GM23338 (cell line): ENCODE data around the gene MEF2A. TPM values are rescaled to one million over a fixed set of nuclear protein-coding genes. Genes with fewer than 3 reads are reported as not detected.

Experiments
- ATAC-seq: fragments of 200-7000 bp; cut with Tn5 transposase; 3 replicates; pipeline ENCODE4 v1.9.1; 2020
- DNase-seq: peaks from one replicate; pipeline ENCODE4 v3.0.0-alpha.2; 2015; ENCODE audit warnings: low spot score
- H2AFZ ChIP-seq: fragments of 200-600 bp; sonication (generic); 2 replicates; pipeline ENCODE4 v1.8.0; 2016; ENCODE audit warnings: antibody characterized with exemption, mild to moderate bottlenecking, moderate library complexity
- H3F3A ChIP-seq: fragments of 200-600 bp; sonication (generic); replicated peaks from 2 replicates; pipeline ENCODE4 v1.8.0; 2017; ENCODE audit warnings: antibody characterized with exemption, mixed run types, low read depth
- H3K27ac ChIP-seq: fragments of 200-600 bp; sonication (generic); 2 replicates; pipeline ENCODE4 v1.6.1; 2016; ENCODE audit warnings: low read depth
- H3K27me3 ChIP-seq: fragments of 200-600 bp; sonication (generic); 2 replicates; pipeline ENCODE4 v1.8.0; 2016; ENCODE audit warnings: mild to moderate bottlenecking, mixed run types, moderate library complexity; ENCODE audit not compliant: insufficient read depth
- H3K36me3 ChIP-seq: fragments of 200-600 bp; sonication (generic); 2 replicates; pipeline ENCODE4 v1.8.0; 2016; ENCODE audit warnings: mild to moderate bottlenecking; ENCODE audit not compliant: insufficient read depth
- H3K4me1 ChIP-seq: fragments of 200-600 bp; sonication (generic); 2 replicates; pipeline ENCODE4 v1.8.0; 2016; ENCODE audit warnings: mild to moderate bottlenecking, moderate library complexity; ENCODE audit not compliant: insufficient read depth
- H3K4me2 ChIP-seq: fragments of 200-600 bp; sonication (generic); 2 replicates; pipeline ENCODE4 v1.7.1; 2017; ENCODE audit warnings: mixed run types
- H3K4me3 ChIP-seq: fragments of 200-600 bp; sonication (generic); 2 replicates; pipeline ENCODE4 v1.6.1; 2016; ENCODE audit warnings: mixed run types
- H3K79me2 ChIP-seq: fragments of 200-600 bp; sonication (generic); replicated peaks from 2 replicates; pipeline ENCODE4 v1.8.0; 2017; ENCODE audit warnings: mild to moderate bottlenecking; ENCODE audit not compliant: insufficient read depth
- H3K9me2 ChIP-seq: fragments of 200-600 bp; sonication (generic); 2 replicates; pipeline ENCODE4 v1.8.0; 2017; ENCODE audit not compliant: insufficient read depth
- H4K20me1 ChIP-seq: fragments of 200-600 bp; sonication (generic); replicated peaks from 2 replicates; pipeline ENCODE4 v1.8.0; 2017; ENCODE audit warnings: mild to moderate bottlenecking; ENCODE audit not compliant: insufficient read depth
- H3K27ac Mint-ChIP-seq: 2 replicates; pipeline ENCODE4 v1.8.0; 2020; ENCODE audit warnings: inconsistent platforms, mild to moderate bottlenecking, moderate library complexity, mixed read lengths
- H3K27me3 Mint-ChIP-seq: 3 replicates; pipeline ENCODE4 v1.8.0; 2022; ENCODE audit warnings: low read depth, mild to moderate bottlenecking, moderate library complexity, mixed read lengths, inconsistent platforms; ENCODE audit not compliant: insufficient read depth, poor library complexity
- H3K36me3 Mint-ChIP-seq: 3 replicates; pipeline ENCODE4 v1.8.0; 2021; ENCODE audit warnings: low read depth, mild to moderate bottlenecking, inconsistent platforms, moderate library complexity, mixed read lengths
- H3K4me1 Mint-ChIP-seq: 3 replicates; pipeline ENCODE4 v1.8.0; 2020; ENCODE audit warnings: mild to moderate bottlenecking, inconsistent platforms, mixed read lengths
- H3K4me3 Mint-ChIP-seq: 3 replicates; pipeline ENCODE4 v1.8.0; 2021; ENCODE audit warnings: moderate library complexity, mild to moderate bottlenecking, inconsistent platforms, mixed read lengths
- H3K9me3 Mint-ChIP-seq: 3 replicates; pipeline ENCODE4 v1.8.0; 2020; ENCODE audit warnings: moderate library complexity, mild to moderate bottlenecking, inconsistent platforms, mixed read lengths
- EZH2 ChIP-seq: fragments of 200-600 bp; sonication (generic); IDR thresholded peaks from one replicate; pipeline ENCODE4 v1.8.0; 2017; ENCODE audit warnings: antibody characterized with exemption, mild to moderate bottlenecking, low read depth; ENCODE audit not compliant: unreplicated experiment
- EZH2phosphoT487 ChIP-seq: fragments of 200-600 bp; sonication (generic); IDR thresholded peaks from one replicate; pipeline ENCODE4 v1.8.1; 2018; ENCODE audit warnings: antibody characterized with exemption; ENCODE audit not compliant: unreplicated experiment
- JUNB ChIP-seq: IDR thresholded peaks from one replicate; pipeline ENCODE4 v1.6.1; 2016; ENCODE audit warnings: antibody characterized with exemption; ENCODE audit not compliant: unreplicated experiment
- NANOG ChIP-seq: IDR thresholded peaks from 2 replicates; pipeline ENCODE4 v1.6.1; 2016; ENCODE audit warnings: antibody characterized with exemption, borderline replicate concordance
- POLR2AphosphoS5 ChIP-seq: IDR thresholded peaks from 2 replicates; pipeline ENCODE4 v1.6.1; 2016; ENCODE audit warnings: antibody characterized with exemption, low read depth
- STAT1 ChIP-seq: IDR thresholded peaks from one replicate; pipeline ENCODE4 v1.6.1; 2016; ENCODE audit warnings: antibody characterized with exemption; ENCODE audit not compliant: unreplicated experiment
- ZNF114 ChIP-seq: fragments of 250-450 bp; sonication (Bioruptor Pico); IDR thresholded peaks from 2 replicates; pipeline ENCODE4 v1.5.0; 2020; ENCODE audit warnings: mild to moderate bottlenecking, moderate library complexity
- ZNF331 ChIP-seq: fragments of 250-450 bp; sonication (Bioruptor Pico); IDR thresholded peaks from 2 replicates; pipeline ENCODE4 v1.5.0; 2020; ENCODE audit warnings: low read depth, mild to moderate bottlenecking, moderate library complexity
- polyA plus RNA-seq: library from polyadenylated mRNA; unstranded; fragments of >200 nt; fragmentation: Nextera tagmentation; extraction: Ambion mirVana; gene quantifications from 2 replicates; pipeline ENCODE4 v1.2.1, GENCODE V29; 2016
- total RNA-seq: library from RNA; depleted of rRNA; stranded (reverse); fragments of >200 nt; shearing (Covaris generic); gene quantifications from 2 replicates; pipeline ENCODE4 v1.2.3, GENCODE V29; 2014
- TF ChIP-seq, protein P1 (sequence below): IDR thresholded peaks from one replicate; pipeline ENCODE4 v1.6.1; 2018; ENCODE audit warnings: antibody characterized with exemption; ENCODE audit not compliant: unreplicated experiment
- TF ChIP-seq, protein P2 (sequence below): IDR thresholded peaks from 2 replicates; pipeline ENCODE4 v1.6.1; 2016; ENCODE audit warnings: antibody characterized with exemption
- TF ChIP-seq, protein P3 (sequence below): fragments of 250-450 bp; sonication (Bioruptor Pico); IDR thresholded peaks from 2 replicates; pipeline ENCODE4 v1.5.0; 2020; ENCODE audit warnings: mild to moderate bottlenecking, moderate library complexity

MEF2A gene
- total and polyA plus RNA-seq, 2 experiments from 2014 or later: 20.3 to 42.3 TPM

DNA sequence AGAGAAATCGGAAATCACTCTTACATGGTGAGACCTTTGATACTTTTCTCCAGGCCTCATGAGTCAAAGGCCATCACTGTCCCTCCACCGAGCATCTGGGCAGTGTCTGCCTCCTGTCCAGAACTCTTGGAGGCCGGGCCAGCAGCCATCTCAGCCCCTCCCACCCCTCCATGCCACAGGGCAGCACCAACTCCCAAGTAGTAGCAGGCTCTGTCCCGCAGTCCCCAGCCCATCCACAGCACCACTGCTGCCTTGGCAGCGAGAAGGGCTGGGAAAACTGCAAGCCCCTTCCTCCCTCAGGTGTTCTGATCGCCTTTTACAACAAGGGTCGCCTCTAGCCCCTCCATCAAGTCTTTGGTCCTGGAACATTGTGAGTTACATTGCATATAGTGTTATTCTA is 161.9 kb downstream of the MEF2A start:
- no peak overlapping the region for H3K27ac ChIP-seq
- no peaks in the 10 kb centered on the region for H3F3A ChIP-seq
- DNase-seq (no peak), ATAC-seq (no peak)
- peaks cover 3% of the 10 kb centered on the region for H3K27me3 Mint-ChIP-seq
- H3K27ac Mint-ChIP-seq: no peak overlapping the region
- 0 out of 2 replicates have a peak, but pooled peaks cover 3% of the 10 kb centered on the region for H3K36me3 ChIP-seq
- H3K9me3 Mint-ChIP-seq: peaks cover 9% of the 10 kb centered on the region; the same call in 2 of the 3 replicates
- peaks cover 9% of the 10 kb centered on the region for H3K27me3 ChIP-seq
- no peak overlapping the region for H2AFZ ChIP-seq
- H3K4me3 ChIP-seq: no peak overlapping the region
- TF ChIP-seq ZNF114 (CRISPR knock-in tag): no peak
- no peak for TF ChIP-seq ZNF331
- TF ChIP-seq, protein P1, sequence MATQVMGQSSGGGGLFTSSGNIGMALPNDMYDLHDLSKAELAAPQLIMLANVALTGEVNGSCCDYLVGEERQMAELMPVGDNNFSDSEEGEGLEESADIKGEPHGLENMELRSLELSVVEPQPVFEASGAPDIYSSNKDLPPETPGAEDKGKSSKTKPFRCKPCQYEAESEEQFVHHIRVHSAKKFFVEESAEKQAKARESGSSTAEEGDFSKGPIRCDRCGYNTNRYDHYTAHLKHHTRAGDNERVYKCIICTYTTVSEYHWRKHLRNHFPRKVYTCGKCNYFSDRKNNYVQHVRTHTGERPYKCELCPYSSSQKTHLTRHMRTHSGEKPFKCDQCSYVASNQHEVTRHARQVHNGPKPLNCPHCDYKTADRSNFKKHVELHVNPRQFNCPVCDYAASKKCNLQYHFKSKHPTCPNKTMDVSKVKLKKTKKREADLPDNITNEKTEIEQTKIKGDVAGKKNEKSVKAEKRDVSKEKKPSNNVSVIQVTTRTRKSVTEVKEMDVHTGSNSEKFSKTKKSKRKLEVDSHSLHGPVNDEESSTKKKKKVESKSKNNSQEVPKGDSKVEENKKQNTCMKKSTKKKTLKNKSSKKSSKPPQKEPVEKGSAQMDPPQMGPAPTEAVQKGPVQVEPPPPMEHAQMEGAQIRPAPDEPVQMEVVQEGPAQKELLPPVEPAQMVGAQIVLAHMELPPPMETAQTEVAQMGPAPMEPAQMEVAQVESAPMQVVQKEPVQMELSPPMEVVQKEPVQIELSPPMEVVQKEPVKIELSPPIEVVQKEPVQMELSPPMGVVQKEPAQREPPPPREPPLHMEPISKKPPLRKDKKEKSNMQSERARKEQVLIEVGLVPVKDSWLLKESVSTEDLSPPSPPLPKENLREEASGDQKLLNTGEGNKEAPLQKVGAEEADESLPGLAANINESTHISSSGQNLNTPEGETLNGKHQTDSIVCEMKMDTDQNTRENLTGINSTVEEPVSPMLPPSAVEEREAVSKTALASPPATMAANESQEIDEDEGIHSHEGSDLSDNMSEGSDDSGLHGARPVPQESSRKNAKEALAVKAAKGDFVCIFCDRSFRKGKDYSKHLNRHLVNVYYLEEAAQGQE: no peak
- no peak for TF ChIP-seq NANOG
- no peak for TF ChIP-seq JUNB
- TF ChIP-seq EZH2phosphoT487: no peak
- TF ChIP-seq, protein P2, sequence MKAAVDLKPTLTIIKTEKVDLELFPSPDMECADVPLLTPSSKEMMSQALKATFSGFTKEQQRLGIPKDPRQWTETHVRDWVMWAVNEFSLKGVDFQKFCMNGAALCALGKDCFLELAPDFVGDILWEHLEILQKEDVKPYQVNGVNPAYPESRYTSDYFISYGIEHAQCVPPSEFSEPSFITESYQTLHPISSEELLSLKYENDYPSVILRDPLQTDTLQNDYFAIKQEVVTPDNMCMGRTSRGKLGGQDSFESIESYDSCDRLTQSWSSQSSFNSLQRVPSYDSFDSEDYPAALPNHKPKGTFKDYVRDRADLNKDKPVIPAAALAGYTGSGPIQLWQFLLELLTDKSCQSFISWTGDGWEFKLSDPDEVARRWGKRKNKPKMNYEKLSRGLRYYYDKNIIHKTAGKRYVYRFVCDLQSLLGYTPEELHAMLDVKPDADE: no peak
- no peak for TF ChIP-seq EZH2
- no peak for TF ChIP-seq STAT1
- TF ChIP-seq, protein P3, sequence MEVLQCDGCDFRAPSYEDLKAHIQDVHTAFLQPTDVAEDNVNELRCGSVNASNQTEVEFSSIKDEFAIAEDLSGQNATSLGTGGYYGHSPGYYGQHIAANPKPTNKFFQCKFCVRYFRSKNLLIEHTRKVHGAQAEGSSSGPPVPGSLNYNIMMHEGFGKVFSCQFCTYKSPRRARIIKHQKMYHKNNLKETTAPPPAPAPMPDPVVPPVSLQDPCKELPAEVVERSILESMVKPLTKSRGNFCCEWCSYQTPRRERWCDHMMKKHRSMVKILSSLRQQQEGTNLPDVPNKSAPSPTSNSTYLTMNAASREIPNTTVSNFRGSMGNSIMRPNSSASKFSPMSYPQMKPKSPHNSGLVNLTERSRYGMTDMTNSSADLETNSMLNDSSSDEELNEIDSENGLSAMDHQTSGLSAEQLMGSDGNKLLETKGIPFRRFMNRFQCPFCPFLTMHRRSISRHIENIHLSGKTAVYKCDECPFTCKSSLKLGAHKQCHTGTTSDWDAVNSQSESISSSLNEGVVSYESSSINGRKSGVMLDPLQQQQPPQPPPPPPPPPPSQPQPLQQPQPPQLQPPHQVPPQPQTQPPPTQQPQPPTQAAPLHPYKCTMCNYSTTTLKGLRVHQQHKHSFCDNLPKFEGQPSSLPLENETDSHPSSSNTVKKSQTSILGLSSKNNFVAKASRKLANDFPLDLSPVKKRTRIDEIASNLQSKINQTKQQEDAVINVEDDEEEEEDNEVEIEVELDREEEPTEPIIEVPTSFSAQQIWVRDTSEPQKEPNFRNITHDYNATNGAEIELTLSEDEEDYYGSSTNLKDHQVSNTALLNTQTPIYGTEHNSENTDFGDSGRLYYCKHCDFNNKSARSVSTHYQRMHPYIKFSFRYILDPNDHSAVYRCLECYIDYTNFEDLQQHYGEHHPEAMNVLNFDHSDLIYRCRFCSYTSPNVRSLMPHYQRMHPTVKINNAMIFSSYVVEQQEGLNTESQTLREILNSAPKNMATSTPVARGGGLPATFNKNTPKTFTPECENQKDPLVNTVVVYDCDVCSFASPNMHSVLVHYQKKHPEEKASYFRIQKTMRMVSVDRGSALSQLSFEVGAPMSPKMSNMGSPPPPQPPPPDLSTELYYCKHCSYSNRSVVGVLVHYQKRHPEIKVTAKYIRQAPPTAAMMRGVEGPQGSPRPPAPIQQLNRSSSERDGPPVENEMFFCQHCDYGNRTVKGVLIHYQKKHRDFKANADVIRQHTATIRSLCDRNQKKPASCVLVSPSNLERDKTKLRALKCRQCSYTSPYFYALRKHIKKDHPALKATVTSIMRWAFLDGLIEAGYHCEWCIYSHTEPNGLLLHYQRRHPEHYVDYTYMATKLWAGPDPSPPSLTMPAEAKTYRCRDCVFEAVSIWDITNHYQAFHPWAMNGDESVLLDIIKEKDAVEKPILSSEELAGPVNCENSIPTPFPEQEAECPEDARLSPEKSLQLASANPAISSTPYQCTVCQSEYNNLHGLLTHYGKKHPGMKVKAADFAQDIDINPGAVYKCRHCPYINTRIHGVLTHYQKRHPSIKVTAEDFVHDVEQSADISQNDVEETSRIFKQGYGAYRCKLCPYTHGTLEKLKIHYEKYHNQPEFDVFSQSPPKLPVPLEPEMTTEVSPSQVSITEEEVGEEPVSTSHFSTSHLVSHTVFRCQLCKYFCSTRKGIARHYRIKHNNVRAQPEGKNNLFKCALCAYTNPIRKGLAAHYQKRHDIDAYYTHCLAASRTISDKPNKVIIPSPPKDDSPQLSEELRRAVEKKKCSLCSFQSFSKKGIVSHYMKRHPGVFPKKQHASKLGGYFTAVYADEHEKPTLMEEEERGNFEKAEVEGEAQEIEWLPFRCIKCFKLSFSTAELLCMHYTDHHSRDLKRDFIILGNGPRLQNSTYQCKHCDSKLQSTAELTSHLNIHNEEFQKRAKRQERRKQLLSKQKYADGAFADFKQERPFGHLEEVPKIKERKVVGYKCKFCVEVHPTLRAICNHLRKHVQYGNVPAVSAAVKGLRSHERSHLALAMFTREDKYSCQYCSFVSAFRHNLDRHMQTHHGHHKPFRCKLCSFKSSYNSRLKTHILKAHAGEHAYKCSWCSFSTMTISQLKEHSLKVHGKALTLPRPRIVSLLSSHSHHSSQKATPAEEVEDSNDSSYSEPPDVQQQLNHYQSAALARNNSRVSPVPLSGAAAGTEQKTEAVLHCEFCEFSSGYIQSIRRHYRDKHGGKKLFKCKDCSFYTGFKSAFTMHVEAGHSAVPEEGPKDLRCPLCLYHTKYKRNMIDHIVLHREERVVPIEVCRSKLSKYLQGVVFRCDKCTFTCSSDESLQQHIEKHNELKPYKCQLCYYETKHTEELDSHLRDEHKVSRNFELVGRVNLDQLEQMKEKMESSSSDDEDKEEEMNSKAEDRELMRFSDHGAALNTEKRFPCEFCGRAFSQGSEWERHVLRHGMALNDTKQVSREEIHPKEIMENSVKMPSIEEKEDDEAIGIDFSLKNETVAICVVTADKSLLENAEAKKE (CRISPR knock-in tag): no peak
- TF ChIP-seq POLR2AphosphoS5: no peak
- H3K4me1 ChIP-seq: peaks cover 25% of the 10 kb centered on the region
- no peaks in the 10 kb centered on the region for H3K9me2 ChIP-seq
- peaks cover 38% of the 10 kb centered on the region for H3K36me3 Mint-ChIP-seq
- no peak overlapping the region for H3K4me3 Mint-ChIP-seq
- peaks cover 32% of the 10 kb centered on the region for H3K4me1 Mint-ChIP-seq
- H3K4me2 ChIP-seq: no peak overlapping the region
- peaks cover 6% of the 10 kb centered on the region for H3K79me2 ChIP-seq
- H4K20me1 ChIP-seq: no peaks in the 10 kb centered on the region; the same call in none of the 2 replicates
